ENCODE measurements around the gene PDE7B.
"Not testable (repeated sequence)": the region's sequence is repeated elsewhere in the genome, so short reads cannot be mapped to it uniquely, and the experiment has no call there.

The PDE7B gene

DNA sequence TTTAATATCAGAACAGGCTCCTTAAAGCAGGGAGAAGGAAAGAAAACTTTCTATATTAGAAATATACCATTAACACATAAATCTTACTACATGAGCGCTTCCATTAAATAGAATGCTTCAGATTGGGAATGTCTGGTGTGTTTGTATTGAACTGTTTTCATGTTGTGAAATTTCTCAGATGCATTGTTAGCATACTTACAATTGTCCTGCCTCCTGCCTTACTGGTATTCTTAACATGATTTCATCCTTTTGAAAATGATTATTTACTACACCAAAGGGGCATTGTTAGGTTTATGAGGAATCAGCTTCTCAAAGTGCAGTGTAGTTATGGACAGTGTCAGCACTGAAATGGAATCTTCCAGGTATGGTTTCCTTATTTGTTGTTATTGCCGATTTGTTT, 253.1 kb downstream of the PDE7B start:
- DNase-seq (ENCODE audit: low read depth, low spot score), result no peak

DNA sequence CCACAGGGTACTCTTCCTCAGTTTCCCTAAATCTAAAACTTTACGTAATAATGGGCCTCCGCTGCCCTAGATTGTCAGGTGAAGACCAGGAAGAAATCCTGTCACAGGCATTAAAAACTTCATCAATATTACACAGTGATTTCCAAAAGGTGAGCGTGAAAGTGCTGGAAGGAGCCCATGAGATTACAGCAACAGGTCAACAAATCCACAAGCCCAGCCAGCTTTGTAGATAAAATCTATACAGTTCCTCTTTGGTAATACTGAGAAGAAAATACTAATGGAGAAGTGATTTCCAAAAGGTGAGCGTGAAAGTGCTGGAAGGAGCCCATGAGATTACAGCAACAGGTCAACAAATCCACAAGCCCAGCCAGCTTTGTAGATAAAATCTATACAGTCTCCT, 254.3 kb downstream of the PDE7B start:
- not testable (repeated sequence) for DNase-seq (ENCODE audit: low read depth, low spot score)

- DNase-seq (ENCODE audit: low read depth, low spot score), result no peak
Observed at GRCh38 chr6:136108361-136108945, 257.0 kb downstream of the PDE7B start.

- no peak for DNase-seq (ENCODE audit: low read depth, low spot score)
Observed at GRCh38 chr6:136111831-136112230, 260.3 kb downstream of the PDE7B start.

- no peak for DNase-seq (ENCODE audit: low read depth, low spot score)
Observed at GRCh38 chr6:136112262-136112661, 260.8 kb downstream of the PDE7B start.

DNA sequence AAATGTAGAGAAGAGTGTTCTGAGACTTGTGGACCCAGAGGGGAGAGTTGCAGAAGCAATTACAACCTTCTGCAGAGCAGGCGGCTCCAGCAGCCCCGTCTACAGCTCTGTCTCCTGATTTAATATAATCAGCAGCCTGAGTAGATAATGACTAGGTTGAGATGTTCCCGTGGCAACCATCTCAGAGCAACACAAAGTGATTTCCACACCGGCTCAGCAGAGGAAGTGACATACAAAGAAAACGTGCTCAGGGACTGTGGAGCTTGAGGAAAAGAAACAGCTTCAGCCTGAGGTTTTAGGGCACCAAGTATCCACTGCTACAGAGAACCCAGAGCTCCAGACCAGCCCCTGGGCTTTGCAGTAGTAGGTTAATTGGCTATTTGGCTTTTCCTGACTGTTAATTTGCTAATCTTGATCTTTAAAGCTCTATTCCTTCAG, 262.3 kb downstream of the PDE7B start:
- peak; percentile 75 for DNase-seq (ENCODE audit: low read depth, low spot score)

GRCh38 chr6:136114661-136115060, 263.2 kb downstream of the PDE7B start:
- DNase-seq (ENCODE audit: low read depth, low spot score), result no peak

GRCh38 chr6:136115941-136116340, 264.4 kb downstream of the PDE7B start:
- no peak for DNase-seq (ENCODE audit: low read depth, low spot score)

- no peak for DNase-seq (ENCODE audit: low read depth, low spot score)
Observed at GRCh38 chr6:136117081-136117480, 265.6 kb downstream of the PDE7B start.

DNA sequence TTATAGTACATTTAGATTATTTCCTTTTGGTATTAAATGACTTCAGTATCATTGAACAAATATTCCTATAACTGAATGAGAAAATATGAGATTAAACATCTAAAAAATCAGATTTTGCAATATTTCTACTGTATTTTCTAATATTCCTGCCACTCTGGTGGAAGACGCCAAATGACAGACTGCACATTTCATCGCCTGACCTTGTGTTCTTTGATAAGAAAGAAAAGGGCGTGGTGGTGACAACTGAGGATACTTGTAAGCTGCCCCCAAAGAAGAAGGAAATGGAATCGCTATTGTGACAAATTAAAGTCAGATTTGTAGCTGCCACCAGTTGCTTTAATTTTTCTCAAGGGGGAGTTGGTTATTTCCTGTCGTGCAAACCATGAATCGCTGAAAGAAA, 267.3 kb downstream of the PDE7B start:
- DNase-seq (ENCODE audit: low read depth, low spot score), result no peak

DNA sequence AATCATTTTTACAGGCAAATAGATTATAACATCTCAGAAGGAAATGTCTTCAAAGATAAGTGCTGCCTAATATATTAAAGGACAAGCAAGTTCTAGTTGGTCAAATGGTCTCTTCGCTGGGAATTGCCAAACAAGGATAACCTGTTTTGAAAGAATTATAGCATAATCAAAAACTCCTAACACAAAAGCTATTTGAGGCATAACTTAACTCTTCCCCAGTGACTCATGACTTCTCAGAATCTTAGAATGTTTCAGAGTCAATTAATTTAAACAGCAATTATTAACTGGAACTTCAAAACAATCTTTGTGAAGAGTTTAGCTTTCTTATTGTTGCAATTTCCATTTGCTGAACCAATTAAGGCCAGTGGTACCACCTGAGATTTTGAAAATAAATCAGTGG, 272.0 kb downstream of the PDE7B start:
- no peak for DNase-seq (ENCODE audit: low read depth, low spot score)

DNA sequence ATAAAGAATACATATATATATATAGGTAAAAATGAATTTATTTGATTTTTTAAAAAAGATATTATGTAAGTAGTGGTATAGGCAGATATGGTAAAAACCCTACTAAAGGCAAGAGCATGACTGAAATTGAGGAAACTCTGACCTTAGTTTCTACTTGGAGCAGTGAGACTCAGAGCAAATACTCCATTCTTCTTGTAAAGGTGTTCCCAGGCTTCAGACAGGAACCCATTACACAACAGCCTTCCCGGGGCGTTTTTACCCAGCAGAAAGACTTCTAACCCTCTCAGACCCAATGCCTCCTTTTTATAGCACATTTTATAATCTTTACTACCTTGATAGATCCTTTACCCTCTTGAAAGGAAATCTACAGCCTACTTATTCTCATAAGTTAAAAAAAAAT, 274.1 kb downstream of the PDE7B start:
- no peak for DNase-seq (ENCODE audit: low read depth, low spot score)

DNA sequence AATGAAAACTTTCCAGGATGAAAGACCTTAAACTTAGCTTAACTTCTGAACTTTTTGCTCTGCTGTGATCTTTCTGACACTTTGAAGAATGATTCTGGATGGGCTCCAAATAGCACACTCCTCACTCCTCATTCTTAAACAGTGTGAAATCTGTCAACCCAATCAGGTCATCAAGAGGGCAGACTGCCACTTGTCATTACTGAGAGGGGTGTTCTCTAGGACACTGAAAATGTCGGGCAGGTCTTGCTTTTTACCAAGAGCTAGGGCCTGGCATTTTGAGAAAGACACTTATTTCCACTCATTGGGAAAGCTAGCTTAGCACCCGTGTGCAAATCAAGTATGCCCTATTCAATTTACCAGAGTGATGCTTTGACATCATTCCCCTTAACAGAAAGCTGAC, 276.4 kb downstream of the PDE7B start:
- DNase-seq (ENCODE audit: low read depth, low spot score), result no peak

- DNase-seq (ENCODE audit: low read depth, low spot score), result no peak
Observed at GRCh38 chr6:136129365-136129764, 277.9 kb downstream of the PDE7B start.

GRCh38 chr6:136134268-136134667, 282.8 kb downstream of the PDE7B start:
- no peak for DNase-seq (ENCODE audit: low read depth, low spot score)

DNA sequence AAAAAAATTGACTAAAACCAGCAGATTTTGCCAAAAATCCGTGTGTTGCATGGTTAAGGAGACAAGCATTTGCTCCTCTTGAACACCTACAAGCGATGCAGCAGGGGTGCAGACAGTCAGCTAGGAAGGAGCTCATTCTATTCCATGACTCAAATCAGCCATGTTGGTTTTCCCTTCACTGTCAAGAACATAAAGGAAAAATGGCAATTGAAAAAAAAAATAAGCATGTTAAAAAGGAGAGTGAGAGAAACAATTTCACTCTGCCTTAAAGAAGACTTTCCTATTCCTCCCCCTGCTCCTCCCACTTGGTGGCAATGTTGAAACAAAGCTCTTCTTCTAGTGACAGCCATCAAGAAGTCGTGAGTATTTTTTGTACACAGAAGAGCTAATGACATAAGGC, 283.2 kb downstream of the PDE7B start:
- no peak for DNase-seq (ENCODE audit: low read depth, low spot score)

DNA sequence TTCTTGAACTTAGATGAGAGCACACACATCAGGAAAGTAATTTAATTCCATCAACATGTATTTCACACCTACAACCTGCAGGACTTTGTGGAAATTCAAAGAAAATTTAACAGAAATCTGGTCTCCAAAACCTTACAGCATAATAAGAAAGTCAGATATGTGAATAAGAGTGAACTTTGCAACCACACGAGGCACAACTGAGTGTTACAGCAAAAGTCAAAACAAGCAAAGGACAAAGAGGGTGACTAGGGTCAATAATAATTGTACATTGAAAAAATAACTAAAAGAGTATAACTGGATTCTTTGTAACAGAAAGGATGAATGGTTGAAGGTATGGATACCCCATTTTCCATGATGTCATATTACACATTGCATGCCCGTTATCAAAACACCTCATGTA, 284.8 kb downstream of the PDE7B start:
- DNase-seq (ENCODE audit: low read depth, low spot score), result no peak

GRCh38 chr6:136137008-136137692, 285.6 kb downstream of the PDE7B start:
- no peak for DNase-seq (ENCODE audit: low read depth, low spot score)

- DNase-seq (ENCODE audit: low read depth, low spot score), result no peak
Observed at GRCh38 chr6:136137739-136138402, 286.4 kb downstream of the PDE7B start.

GRCh38 chr6:136139111-136139510, 287.6 kb downstream of the PDE7B start:
- DNase-seq (ENCODE audit: low read depth, low spot score), result not testable (repeated sequence)

DNA sequence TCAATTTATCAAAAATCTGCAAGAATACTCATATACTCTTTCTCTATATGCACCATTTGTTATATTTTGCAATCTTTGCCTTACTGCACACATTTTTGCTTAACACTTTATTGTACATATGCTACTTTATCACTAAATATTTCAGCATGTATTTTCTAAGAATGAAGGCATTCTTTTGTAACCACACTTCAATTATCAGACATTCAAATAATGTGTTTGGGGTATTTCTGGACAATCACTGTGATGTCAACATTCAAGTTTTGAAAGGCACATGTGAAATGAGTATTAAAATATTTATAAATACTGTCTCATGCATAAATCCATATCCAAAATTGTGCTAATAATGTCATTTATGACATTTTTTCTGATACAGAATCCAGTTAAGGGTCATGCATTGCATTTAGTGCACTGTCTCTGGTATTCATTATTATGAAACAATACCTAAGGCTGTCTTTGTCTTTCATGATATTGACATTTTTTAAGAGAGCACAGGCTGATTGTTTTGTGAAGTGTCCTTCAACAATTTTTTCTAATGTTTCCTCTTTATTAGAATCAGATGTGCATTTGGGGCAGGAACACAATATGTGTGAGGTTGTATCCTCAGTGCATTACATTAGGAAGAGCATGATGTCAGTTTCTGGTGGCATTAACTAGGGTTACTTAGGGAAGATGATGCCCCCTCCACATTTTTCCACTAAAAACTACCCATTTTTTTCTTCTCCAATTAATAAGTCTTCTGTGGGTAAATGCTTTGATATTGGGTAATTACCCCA, 292.9 kb downstream of the PDE7B start:
- DNase-seq (ENCODE audit: low read depth, low spot score), result no peak

- no peak for DNase-seq (ENCODE audit: low read depth, low spot score)
Observed at GRCh38 chr6:136146130-136146529, 294.6 kb downstream of the PDE7B start.

Measured in ELF-1 (cell line).